Neuron (in vitro differentiated cells): Measurements from ENCODE around the gene ZNF335.

Experiments
- H2AFZ ChIP-seq: one replicate; pipeline ENCODE4 v1.6.1; 2013; ENCODE audit warnings: low read depth, mild to moderate bottlenecking, inconsistent platforms, low read length, moderate library complexity
- H3K27me3 ChIP-seq: one replicate; pipeline ENCODE4 v1.6.1; 2013; ENCODE audit warnings: low read length; ENCODE audit not compliant: insufficient read depth
- H3K36me3 ChIP-seq: one replicate; pipeline ENCODE4 v1.6.1; 2013; ENCODE audit warnings: low read length; ENCODE audit not compliant: insufficient read depth
- H3K4me1 ChIP-seq: one replicate; pipeline ENCODE4 v1.6.1; 2013; ENCODE audit warnings: low read length; ENCODE audit not compliant: insufficient read depth
- H3K4me3 ChIP-seq: 2 replicates; pipeline ENCODE4 v1.5.1; 2013; ENCODE audit warnings: mild to moderate bottlenecking, low read length, moderate library complexity
- H3K9me3 ChIP-seq: one replicate; pipeline ENCODE4 v1.6.1; 2013; ENCODE audit warnings: low read length

Gene ZNF335

GRCh38 chr20:45971675-45972499 is at the start of gene ZNF335:
ZNF335 (minus strand) TSS chr20:45972203; CDS start chr20:45971410, 793 bp downstream.
- H3K4me3 ChIP-seq = peak within 1 kb of the TSS; percentile 78
- H2AFZ ChIP-seq = peak within 1 kb of the TSS; percentile 72
- H3K36me3 ChIP-seq = peaks cover 30% of the 10 kb centered on the region
- H3K4me1 ChIP-seq = peaks cover 12% of the 10 kb centered on the region
- no peaks in the 10 kb centered on the region for H3K9me3 ChIP-seq
- no peaks in the 10 kb centered on the region for H3K27me3 ChIP-seq

DNA sequence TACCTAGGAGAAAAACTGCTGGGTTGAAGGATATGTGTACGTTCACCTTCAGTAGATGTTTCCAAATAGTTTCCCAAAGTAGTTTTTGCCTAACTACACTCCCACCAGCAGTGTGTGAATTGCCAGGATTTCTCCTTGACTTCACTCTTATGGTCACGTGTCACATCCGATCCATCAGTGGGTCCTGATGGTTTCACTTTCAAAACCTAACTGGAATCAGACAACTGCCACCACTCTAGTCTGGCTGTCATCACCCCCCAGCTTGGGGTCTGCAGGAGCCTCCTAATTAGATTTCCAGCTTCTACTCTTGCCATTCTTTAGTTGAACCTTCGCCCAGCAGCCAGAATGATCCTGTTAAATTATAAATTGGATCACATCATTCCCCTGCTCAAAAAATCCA is 48.6 kb upstream of the ZNF335 start:
- Histone ChIP-seq H2AFZ (no peak overlapping the region), H3K27me3 (no peaks in the 10 kb centered on the region), H3K36me3 (no peaks in the 10 kb centered on the region), H3K9me3 (no peaks in the 10 kb centered on the region), H3K4me3 (no peak overlapping the region), H3K4me1 (peaks cover 11% of the 10 kb centered on the region)

- Histone ChIP-seq H3K27me3 (no peaks in the 10 kb centered on the region), H3K4me3 (no peak overlapping the region), H3K9me3 (no peaks in the 10 kb centered on the region), H3K4me1 (peaks cover 7% of the 10 kb centered on the region), H3K36me3 (no peaks in the 10 kb centered on the region), H2AFZ (no peak overlapping the region)
Observed at GRCh38 chr20:46018611-46019010, 46.6 kb upstream of the ZNF335 start.

- no peak overlapping the region for H3K4me3 ChIP-seq
- H3K36me3 ChIP-seq = no peaks in the 10 kb centered on the region
- no peaks in the 10 kb centered on the region for H3K27me3 ChIP-seq
- no peak overlapping the region for H2AFZ ChIP-seq
- peaks cover 7% of the 10 kb centered on the region for H3K4me1 ChIP-seq
- H3K9me3 ChIP-seq = no peaks in the 10 kb centered on the region
Observed at GRCh38 chr20:46018112-46018511, 46.1 kb upstream of the ZNF335 start.

GRCh38 chr20:46017272-46017671 is 45.3 kb upstream of the ZNF335 start:
- H3K9me3 ChIP-seq = no peaks in the 10 kb centered on the region

GRCh38 chr20:46014517-46015396 is 42.8 kb upstream of the ZNF335 start:
- Histone ChIP-seq H2AFZ (no peak overlapping the region), H3K36me3 (no peaks in the 10 kb centered on the region), H3K4me3 (no peak overlapping the region), H3K9me3 (peaks cover 5% of the 10 kb centered on the region), H3K4me1 (no peaks in the 10 kb centered on the region), H3K27me3 (no peaks in the 10 kb centered on the region)

More at GRCh38 chr20:46017272-46017671, 45.3 kb upstream of the ZNF335 start:
- Histone ChIP-seq H2AFZ (no peak overlapping the region), H3K36me3 (no peaks in the 10 kb centered on the region), H3K4me3 (no peak overlapping the region), H3K27me3 (no peaks in the 10 kb centered on the region), H3K4me1 (peaks cover 2% of the 10 kb centered on the region)

GRCh38 chr20:46013829-46014516 is 42.0 kb upstream of the ZNF335 start:
- Histone ChIP-seq H3K27me3 (no peaks in the 10 kb centered on the region), H3K4me3 (no peak overlapping the region)

DNA sequence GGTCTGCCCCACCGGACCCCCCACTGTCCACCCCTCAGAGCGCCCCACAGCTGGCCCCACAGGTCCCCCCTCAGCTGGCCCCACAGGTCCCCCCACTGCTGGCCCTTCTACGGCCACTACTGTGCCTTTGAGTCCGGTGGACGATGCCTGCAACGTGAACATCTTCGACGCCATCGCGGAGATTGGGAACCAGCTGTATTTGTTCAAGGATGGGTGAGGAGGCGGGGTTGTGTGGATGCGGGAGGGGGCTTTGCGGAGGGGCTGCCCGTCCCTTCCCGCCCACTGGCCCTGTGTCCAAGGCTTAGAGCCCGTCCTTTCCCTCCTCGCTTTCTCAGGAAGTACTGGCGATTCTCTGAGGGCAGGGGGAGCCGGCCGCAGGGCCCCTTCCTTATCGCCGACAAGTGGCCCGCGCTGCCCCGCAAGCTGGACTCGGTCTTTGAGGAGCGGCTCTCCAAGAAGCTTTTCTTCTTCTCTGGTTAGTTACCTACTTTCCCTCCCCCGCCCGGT is 41.4 kb upstream of the ZNF335 start:
- Histone ChIP-seq H3K27me3 (no peaks in the 10 kb centered on the region), H3K4me3 (no peak overlapping the region), H3K36me3 (no peaks in the 10 kb centered on the region), H3K4me1 (peaks cover 3% of the 10 kb centered on the region), H2AFZ (no peak overlapping the region), H3K9me3 (peaks cover 5% of the 10 kb centered on the region)

More at GRCh38 chr20:46013829-46014516, 42.0 kb upstream of the ZNF335 start:
- Histone ChIP-seq H3K36me3 (no peaks in the 10 kb centered on the region), H2AFZ (no peak overlapping the region), H3K4me1 (no peaks in the 10 kb centered on the region), H3K9me3 (peaks cover 5% of the 10 kb centered on the region)

GRCh38 chr20:46012921-46013320 is 40.9 kb upstream of the ZNF335 start:
- no peak overlapping the region for H2AFZ ChIP-seq
- H3K4me3 ChIP-seq = no peak overlapping the region
- no peaks in the 10 kb centered on the region for H3K36me3 ChIP-seq
- H3K9me3 ChIP-seq = peaks cover 5% of the 10 kb centered on the region
- H3K4me1 ChIP-seq = peaks cover 7% of the 10 kb centered on the region
- no peaks in the 10 kb centered on the region for H3K27me3 ChIP-seq

DNA sequence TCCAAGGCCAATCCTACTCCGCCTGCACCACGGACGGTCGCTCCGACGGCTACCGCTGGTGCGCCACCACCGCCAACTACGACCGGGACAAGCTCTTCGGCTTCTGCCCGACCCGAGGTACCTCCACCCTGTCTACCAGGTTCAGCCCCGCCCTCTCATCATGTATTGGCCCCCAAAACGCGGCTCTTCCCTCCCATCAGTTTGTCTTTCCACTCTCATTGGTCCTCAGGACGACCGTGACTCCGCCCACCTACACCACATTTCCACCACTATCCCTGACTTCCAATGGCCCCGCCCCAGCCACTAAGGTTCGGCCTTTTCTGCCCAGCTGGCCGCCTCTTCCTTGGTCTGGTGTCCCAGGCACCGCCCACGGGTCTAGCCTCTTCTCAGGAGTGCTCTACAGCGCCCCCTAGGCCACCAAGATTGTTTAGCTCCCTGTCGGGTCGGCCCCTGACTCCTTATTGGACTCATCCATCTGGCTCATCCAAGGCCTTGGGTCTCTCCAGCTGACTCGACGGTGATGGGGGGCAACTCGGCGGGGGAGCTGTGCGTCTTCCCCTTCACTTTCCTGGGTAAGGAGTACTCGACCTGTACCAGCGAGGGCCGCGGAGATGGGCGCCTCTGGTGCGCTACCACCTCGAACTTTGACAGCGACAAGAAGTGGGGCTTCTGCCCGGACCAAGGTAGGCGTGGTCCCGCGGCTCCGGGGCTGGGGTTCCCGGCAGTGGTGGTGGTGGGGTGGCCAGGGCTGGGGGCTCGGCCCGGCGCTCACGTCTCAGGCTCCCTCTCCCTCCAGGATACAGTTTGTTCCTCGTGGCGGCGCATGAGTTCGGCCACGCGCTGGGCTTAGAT is 39.9 kb upstream of the ZNF335 start:
- H3K27me3 ChIP-seq = no peaks in the 10 kb centered on the region
- no peak overlapping the region for H2AFZ ChIP-seq
- H3K9me3 ChIP-seq = peaks cover 5% of the 10 kb centered on the region
- H3K36me3 ChIP-seq = no peaks in the 10 kb centered on the region
- H3K4me1 ChIP-seq = peaks cover 7% of the 10 kb centered on the region
- H3K4me3 ChIP-seq = no peak overlapping the region

DNA sequence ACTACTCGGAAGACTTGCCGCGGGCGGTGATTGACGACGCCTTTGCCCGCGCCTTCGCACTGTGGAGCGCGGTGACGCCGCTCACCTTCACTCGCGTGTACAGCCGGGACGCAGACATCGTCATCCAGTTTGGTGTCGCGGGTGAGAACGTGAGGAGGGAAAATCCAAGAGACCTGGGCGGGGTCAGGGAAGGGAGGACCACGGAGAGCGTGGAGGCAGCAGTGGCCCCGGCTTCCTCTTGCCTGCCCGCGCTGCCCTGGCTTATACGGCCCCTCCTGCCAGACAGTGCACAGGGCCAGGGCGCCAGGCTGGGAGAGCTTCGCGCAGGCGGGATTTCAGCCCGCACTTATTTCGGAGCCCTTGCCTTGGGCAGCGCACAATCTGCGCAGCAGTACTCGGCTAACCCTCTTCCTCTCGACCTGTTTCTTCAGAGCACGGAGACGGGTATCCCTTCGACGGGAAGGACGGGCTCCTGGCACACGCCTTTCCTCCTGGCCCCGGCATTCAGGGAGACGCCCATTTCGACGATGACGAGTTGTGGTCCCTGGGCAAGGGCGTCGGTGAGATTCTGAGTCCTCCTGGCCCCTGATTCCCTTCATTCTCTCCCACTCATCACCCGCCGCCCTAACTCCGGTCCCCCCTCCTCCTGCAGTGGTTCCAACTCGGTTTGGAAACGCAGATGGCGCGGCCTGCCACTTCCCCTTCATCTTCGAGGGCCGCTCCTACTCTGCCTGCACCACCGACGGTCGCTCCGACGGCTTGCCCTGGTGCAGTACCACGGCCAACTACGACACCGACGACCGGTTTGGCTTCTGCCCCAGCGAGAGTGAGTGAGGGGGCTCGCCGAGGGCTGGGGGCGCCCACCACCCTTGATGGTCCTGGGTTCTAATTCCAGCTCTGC is 38.7 kb upstream of the ZNF335 start:
- H3K36me3 ChIP-seq = no peaks in the 10 kb centered on the region
- peaks cover 7% of the 10 kb centered on the region for H3K4me1 ChIP-seq
- no peak overlapping the region for H3K4me3 ChIP-seq
- peaks cover 5% of the 10 kb centered on the region for H3K9me3 ChIP-seq
- no peak overlapping the region for H2AFZ ChIP-seq
- no peaks in the 10 kb centered on the region for H3K27me3 ChIP-seq
